ENCODE measurements around the gene EFHB.

GRCh38 chr3:19946832-19947548, 13.0 kb upstream of the EFHB start, which contains the start of gene RAB5A:
- TF ChIP-seq CTCF (IDR thresholded peaks at IDR 0.05; ENCODE audit: low read depth, low read length) (no peak), EZH2phosphoT487 (IDR thresholded peaks at IDR 0.05; ENCODE audit: low read depth) (no peak)

All from OCI-LY3 (cell line).